ENCODE data around the gene MED22.

- TF ChIP-seq EP300 (IDR thresholded peaks at IDR 0.05; ENCODE audit: borderline replicate concordance): no peak
- TF ChIP-seq REST (IDR thresholded peaks at IDR 0.05; ENCODE audit: low read depth): no peak
- no peak for TF ChIP-seq TAF1 (IDR thresholded peaks at IDR 0.05; ENCODE audit: low read depth)
- TF ChIP-seq YY1 (IDR thresholded peaks at IDR 0.05; ENCODE audit: low read depth): no peak
- TF ChIP-seq, protein P1, sequence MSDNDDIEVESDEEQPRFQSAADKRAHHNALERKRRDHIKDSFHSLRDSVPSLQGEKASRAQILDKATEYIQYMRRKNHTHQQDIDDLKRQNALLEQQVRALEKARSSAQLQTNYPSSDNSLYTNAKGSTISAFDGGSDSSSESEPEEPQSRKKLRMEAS (IDR thresholded peaks at IDR 0.05): no peak
- no peak for TF ChIP-seq EGR1 (IDR thresholded peaks at IDR 0.05)
- TF ChIP-seq RAD21 (IDR thresholded peaks at IDR 0.05; ENCODE audit: low read depth): no peak
Measured at GRCh38 chr9:133393399-133393798, 45.5 kb upstream of the MED22 start.
